ENCODE data around the gene TIMP2. TPM values are rescaled to one million over a fixed set of nuclear protein-coding genes. Genes with fewer than 3 reads are reported as not detected.

Gene TIMP2
- total and polyA plus RNA-seq, 2 of the 13 experiments (the other 11 are each of a cell fraction or from before 2014, with no cell fraction given) = 3.8 to 8.5 TPM

- TF ChIP-seq HMGXB4 (CRISPR knock-in tag; IDR thresholded peaks at IDR 0.05; ENCODE audit: borderline replicate concordance in 1 of 2, low read depth in 1 of 2) (no peak), PHF8 (CRISPR knock-in tag; IDR thresholded peaks at IDR 0.05) (no peak), ZNF441 (CRISPR knock-in tag; IDR thresholded peaks at IDR 0.05; ENCODE audit: borderline replicate concordance) (no peak), ZNF430 (CRISPR knock-in tag; IDR thresholded peaks at IDR 0.05) (no peak), ZNF597 (CRISPR knock-in tag; IDR thresholded peaks at IDR 0.05) (no peak), GPN1 (CRISPR knock-in tag; IDR thresholded peaks at IDR 0.05; ENCODE audit: borderline replicate concordance) (no peak), YEATS2 (CRISPR knock-in tag; IDR thresholded peaks at IDR 0.05; ENCODE audit: borderline replicate concordance) (no peak; the same call in 1 of the 2 replicates), ZBTB20 (CRISPR knock-in tag; IDR thresholded peaks at IDR 0.05; ENCODE audit: borderline replicate concordance, low read depth) (no peak), ZNF33B (CRISPR knock-in tag; IDR thresholded peaks at IDR 0.05) (no peak), PHB2 (IDR thresholded peaks at IDR 0.05; ENCODE audit: partially characterized antibody) (no peak), RXRA (CRISPR knock-in tag; IDR thresholded peaks at IDR 0.05) (peak; percentile 90), FOXO4 (CRISPR knock-in tag; conservative IDR thresholded peaks at IDR 0.05) (no peak), ZBTB42 (CRISPR knock-in tag; IDR thresholded peaks at IDR 0.05) (no peak), DNMT1 (CRISPR knock-in tag; IDR thresholded peaks at IDR 0.05) (no peak), TBL1XR1 (IDR thresholded peaks at IDR 0.05; ENCODE audit: borderline replicate concordance, low read length, partially characterized antibody) (no peak), ZNF7 (CRISPR knock-in tag; IDR thresholded peaks at IDR 0.05) (no peak), ZNF337 (CRISPR knock-in tag; IDR thresholded peaks at IDR 0.05; ENCODE audit: borderline replicate concordance, low read depth) (no peak), ZNF577 (CRISPR knock-in tag; IDR thresholded peaks at IDR 0.05; ENCODE audit: borderline replicate concordance, low read depth) (no peak), U2AF1 (optimal IDR thresholded peaks at IDR 0.05; ENCODE audit: low read depth, low read length) (no peak), NAIF1 (CRISPR knock-in tag; IDR thresholded peaks at IDR 0.05; ENCODE audit: borderline replicate concordance) (no peak), ZNF383 (CRISPR knock-in tag; IDR thresholded peaks at IDR 0.05; ENCODE audit: borderline replicate concordance) (no peak), KLF16 (CRISPR knock-in tag; IDR thresholded peaks at IDR 0.05) (no peak)
Measured at GRCh38 chr17:78947235-78948149, 22.3 kb upstream of the TIMP2 start (continued).
